Measurements from ENCODE around the gene SSC4D. TPM values are rescaled to one million over a fixed set of nuclear protein-coding genes. Genes with fewer than 3 reads are reported as not detected.

Gene SSC4D
- total and polyA plus RNA-seq, 9 of the 15 experiments (the other 6 are each of a cell fraction or from before 2014, with no cell fraction given): 0.06 to 1.1 (median 0.85) TPM; not detected in 1

GRCh38 chr7:76397409-76398183 lies 11.9 kb downstream of the SSC4D start (continued):
- TF ChIP-seq CUX1 (CRISPR knock-in tag; IDR thresholded peaks at IDR 0.05): no peak
- TF ChIP-seq NCOA1 (IDR thresholded peaks at IDR 0.05; ENCODE audit: low read depth): no peak
- TF ChIP-seq ZNF165 (CRISPR knock-in tag; IDR thresholded peaks at IDR 0.05; ENCODE audit: borderline replicate concordance): no peak
- no peak for TF ChIP-seq HEY1 (CRISPR knock-in tag; IDR thresholded peaks at IDR 0.05; ENCODE audit: borderline replicate concordance)
- no peak for TF ChIP-seq HDAC8 (tag; IDR thresholded peaks at IDR 0.05)
- TF ChIP-seq ZNF23 (CRISPR knock-in tag; IDR thresholded peaks at IDR 0.05): peak; percentile 62; the same call in 1 of the 2 replicates
- peak; percentile 51; the same call in 1 of the 2 replicates for TF ChIP-seq SMARCE1 (IDR thresholded peaks at IDR 0.05)
- TF ChIP-seq MYBL2 (IDR thresholded peaks at IDR 0.05; ENCODE audit: low read depth): no peak
- no peak for TF ChIP-seq MYBL2 (CRISPR knock-in tag; IDR thresholded peaks at IDR 0.05; ENCODE audit: borderline replicate concordance)
- TF ChIP-seq ZFPM2 (CRISPR knock-in tag; IDR thresholded peaks at IDR 0.05): 0 out of 2 replicates have a peak, but pooled peaks have one; percentile 84
- no peak; the same call in 1 of the 2 replicates for TF ChIP-seq MYNN (IDR thresholded peaks at IDR 0.05)
- TF ChIP-seq MYNN (CRISPR knock-in tag; IDR thresholded peaks at IDR 0.05): no peak
- TF ChIP-seq TBL1XR1 (IDR thresholded peaks at IDR 0.05; ENCODE audit: low read length in 2 of 2): no peak
- TF ChIP-seq HMGXB4 (CRISPR knock-in tag; IDR thresholded peaks at IDR 0.05): no peak
- no peak for TF ChIP-seq MED1 (CRISPR knock-in tag; IDR thresholded peaks at IDR 0.05; ENCODE audit: borderline replicate concordance)
- TF ChIP-seq ZBTB2 (IDR thresholded peaks at IDR 0.05): peak; percentile 66; the same call in 1 of the 2 replicates
- TF ChIP-seq TOE1 (IDR thresholded peaks at IDR 0.05; ENCODE audit: borderline replicate concordance): peak; percentile 57; the same call in 1 of the 2 replicates
- no peak for TF ChIP-seq TOE1 (CRISPR knock-in tag; IDR thresholded peaks at IDR 0.05; ENCODE audit: borderline replicate concordance, low read depth)
- no peak for TF ChIP-seq DNMT1 (IDR thresholded peaks at IDR 0.05)
- TF ChIP-seq ETV5 (CRISPR knock-in tag; IDR thresholded peaks at IDR 0.05; ENCODE audit: low read depth): peak; percentile 57
- TF ChIP-seq GTF2A2 (tag; IDR thresholded peaks at IDR 0.05): no peak
- TF ChIP-seq ZNF316 (IDR thresholded peaks at IDR 0.05): no peak; the same call in 1 of the 2 replicates

Data from K562 (cell line).